ENCODE measurements around the gene NAV3.
"Not testable (repeated sequence)": the region's sequence is repeated elsewhere in the genome, so short reads cannot be mapped to it uniquely, and the experiment has no call there.

GRCh38 chr12:78102801-78103200 lies 272.1 kb downstream of the NAV3 start:
- TF ChIP-seq CTCF (IDR thresholded peaks at IDR 0.05); EZH2 (IDR thresholded peaks at IDR 0.05; ENCODE audit: borderline replicate concordance, insufficient read depth, low read depth, low read length, poor library complexity, severe bottlenecking): not testable (repeated sequence)
